Neural progenitor cell (in vitro differentiated cells): Measurements from ENCODE around the gene TNNI2. TPM values are rescaled to one million over a fixed set of nuclear protein-coding genes. Genes with fewer than 3 reads are reported as not detected.

Experiments used
- DNase-seq: peaks from one replicate; pipeline ENCODE4 v3.0.0-alpha.2; 2016; ENCODE audit warnings: low spot score
- H2AFZ ChIP-seq: fragments of 200-600 bp; sonication (generic); replicated peaks from 2 replicates; pipeline ENCODE4 v1.6.1; 2016; ENCODE audit warnings: antibody characterized with exemption
- H3F3A ChIP-seq: fragments of 200-600 bp; sonication (generic); 2 replicates; pipeline ENCODE4 v1.6.1; 2016; ENCODE audit warnings: antibody characterized with exemption, low read depth
- H3K27ac ChIP-seq: fragments of 200-600 bp; sonication (generic); 2 replicates; pipeline ENCODE4 v1.5.1; 2016; ENCODE audit warnings: mild to moderate bottlenecking
- H3K27me3 ChIP-seq: fragments of 200-600 bp; sonication (generic); 2 replicates; pipeline ENCODE4 v1.6.1; 2016; ENCODE audit warnings: mild to moderate bottlenecking, moderate library complexity
- H3K36me3 ChIP-seq: fragments of 200-600 bp; sonication (generic); 2 replicates; pipeline ENCODE4 v1.5.1; 2016
- H3K4me1 ChIP-seq: fragments of 200-600 bp; sonication (generic); 2 replicates; pipeline ENCODE4 v1.6.1; 2016; ENCODE audit warnings: mixed run types
- H3K4me2 ChIP-seq: fragments of 200-600 bp; sonication (generic); 2 replicates; pipeline ENCODE4 v1.6.1; 2016
- H3K4me3 ChIP-seq: fragments of 200-600 bp; sonication (generic); 2 replicates; pipeline ENCODE4 v1.5.1; 2016
- H3K79me2 ChIP-seq: fragments of 200-600 bp; sonication (generic); 2 replicates; pipeline ENCODE4 v1.6.1; 2016; ENCODE audit warnings: low read depth
- H3K9ac ChIP-seq: fragments of 200-600 bp; sonication (generic); 2 replicates; pipeline ENCODE4 v1.6.1; 2016
- H3K9me3 ChIP-seq: fragments of 200-600 bp; sonication (generic); 2 replicates; pipeline ENCODE4 v1.5.1; 2016; ENCODE audit warnings: low read depth
- H4K20me1 ChIP-seq: fragments of 200-600 bp; sonication (generic); 2 replicates; pipeline ENCODE4 v1.6.1; 2016; ENCODE audit warnings: low read depth
- H3K27ac Mint-ChIP-seq: 3 replicates; pipeline ENCODE4 v1.8.0; 2021; ENCODE audit warnings: mixed read lengths
- H3K27me3 Mint-ChIP-seq: 2 replicates; pipeline ENCODE4 v1.8.0; 2022; ENCODE audit warnings: low read depth, mild to moderate bottlenecking, inconsistent platforms, moderate library complexity, mixed read lengths; ENCODE audit not compliant: insufficient read depth
- H3K36me3 Mint-ChIP-seq: 3 replicates; pipeline ENCODE4 v1.8.0; 2021; ENCODE audit warnings: mixed read lengths
- H3K4me1 Mint-ChIP-seq: 3 replicates; pipeline ENCODE4 v1.8.0; 2021; ENCODE audit warnings: mixed read lengths
- H3K4me3 Mint-ChIP-seq: 3 replicates; pipeline ENCODE4 v1.8.0; 2021; ENCODE audit warnings: mild to moderate bottlenecking, moderate library complexity, mixed read lengths
- H3K9me3 Mint-ChIP-seq: 3 replicates; pipeline ENCODE4 v1.8.0; 2020; ENCODE audit warnings: mixed read lengths
- CTCF ChIP-seq: fragments of 200-600 bp; sonication (generic); IDR thresholded peaks from 2 replicates; pipeline ENCODE4 v1.5.1; 2017; ENCODE audit warnings: antibody characterized with exemption, mild to moderate bottlenecking
- EZH2 ChIP-seq: fragments of 200-600 bp; sonication (generic); IDR thresholded peaks from 2 replicates; pipeline ENCODE4 v1.6.1; 2017; ENCODE audit warnings: antibody characterized with exemption, mild to moderate bottlenecking, moderate library complexity
- EZH2phosphoT487 ChIP-seq: fragments of 200-600 bp; sonication (generic); IDR thresholded peaks from 2 replicates; pipeline ENCODE4 v1.6.1; 2017; ENCODE audit warnings: antibody characterized with exemption
- total RNA-seq: library from RNA; depleted of rRNA; stranded (reverse); fragments of >200 nt; gene quantifications from 2 replicates; pipeline ENCODE4 v1.2.3, GENCODE V29; 2015; ENCODE audit warnings: low replicate concordance

The TNNI2 gene
- total RNA-seq, 1 donor from 2014 or later = 2.6 TPM

- H3K4me1 Mint-ChIP-seq = peaks cover 18% of the 10 kb centered on the region
- H3K4me3 Mint-ChIP-seq = no peak overlapping the region
- no peak for DNase-seq
- Histone ChIP-seq H3K4me1 (peaks cover 2% of the 10 kb centered on the region), H3K9ac (no peak overlapping the region), H3F3A (no peaks in the 10 kb centered on the region), H4K20me1 (no peaks in the 10 kb centered on the region), H3K36me3 (no peaks in the 10 kb centered on the region), H3K79me2 (no peaks in the 10 kb centered on the region), H3K4me3 (no peak overlapping the region), H3K27me3 (no peaks in the 10 kb centered on the region), H2AFZ (no peak overlapping the region), H3K27ac (no peak overlapping the region), H3K9me3 (no peaks in the 10 kb centered on the region), H3K4me2 (no peak overlapping the region)
- peaks cover 4% of the 10 kb centered on the region for H3K27me3 Mint-ChIP-seq
- H3K27ac Mint-ChIP-seq = no peak overlapping the region
- H3K36me3 Mint-ChIP-seq = no peaks in the 10 kb centered on the region
- no peak for TF ChIP-seq EZH2phosphoT487
- TF ChIP-seq CTCF = no peak
- TF ChIP-seq EZH2 = no peak
- H3K9me3 Mint-ChIP-seq = no peaks in the 10 kb centered on the region
Observed at GRCh38 chr11:1843098-1843473, 4.3 kb downstream of the TNNI2 start.

- no peaks in the 10 kb centered on the region for H3K36me3 ChIP-seq
- H3K9me3 Mint-ChIP-seq = no peaks in the 10 kb centered on the region
- H3K27me3 Mint-ChIP-seq = peaks cover 4% of the 10 kb centered on the region
- H3K4me3 ChIP-seq = no peak overlapping the region
- H3K27ac Mint-ChIP-seq = no peak overlapping the region
- H3K9ac ChIP-seq = no peak overlapping the region
- no peak overlapping the region for H2AFZ ChIP-seq
- H4K20me1 ChIP-seq = no peaks in the 10 kb centered on the region
- H3K36me3 Mint-ChIP-seq = no peaks in the 10 kb centered on the region
- H3K4me1 Mint-ChIP-seq = peaks cover 18% of the 10 kb centered on the region
- no peak overlapping the region for H3K4me2 ChIP-seq
- H3K9me3 ChIP-seq = no peaks in the 10 kb centered on the region
- H3K27me3 ChIP-seq = no peaks in the 10 kb centered on the region
- no peak for DNase-seq
- no peaks in the 10 kb centered on the region for H3K79me2 ChIP-seq
- no peaks in the 10 kb centered on the region for H3K4me1 ChIP-seq
- H3K27ac ChIP-seq = no peak overlapping the region
- no peak overlapping the region for H3K4me3 Mint-ChIP-seq
- TF ChIP-seq EZH2phosphoT487 = no peak
- no peak for TF ChIP-seq EZH2
- no peak for TF ChIP-seq CTCF
- no peaks in the 10 kb centered on the region for H3F3A ChIP-seq
Observed at GRCh38 chr11:1843796-1844195, 5.0 kb downstream of the TNNI2 start.

- H3K4me2 ChIP-seq = no peak overlapping the region
- Mint-ChIP-seq H3K4me1 (peaks cover 18% of the 10 kb centered on the region), H3K27ac (peak overlapping the region; percentile 13), H3K36me3 (no peaks in the 10 kb centered on the region), H3K9me3 (no peaks in the 10 kb centered on the region), H3K4me3 (no peak overlapping the region), H3K27me3 (peaks cover 8% of the 10 kb centered on the region)
- no peak overlapping the region for H2AFZ ChIP-seq
- H4K20me1 ChIP-seq = no peaks in the 10 kb centered on the region
- TF ChIP-seq EZH2 (no peak), CTCF (no peak), EZH2phosphoT487 (no peak)
- no peak overlapping the region for H3K9ac ChIP-seq
- no peak overlapping the region for H3K4me3 ChIP-seq
- no peak for DNase-seq
- H3K36me3 ChIP-seq = no peaks in the 10 kb centered on the region
- H3K4me1 ChIP-seq = no peaks in the 10 kb centered on the region
- no peaks in the 10 kb centered on the region for H3K9me3 ChIP-seq
- H3K79me2 ChIP-seq = no peaks in the 10 kb centered on the region
- H3K27ac ChIP-seq = no peak overlapping the region
- no peaks in the 10 kb centered on the region for H3K27me3 ChIP-seq
- no peaks in the 10 kb centered on the region for H3F3A ChIP-seq
Observed at GRCh38 chr11:1844221-1845094, 5.7 kb downstream of the TNNI2 start.
